GM21786 (cell line): ENCODE results near the gene APBB2.

Source experiments
- ATAC-seq: cut with Tn5 transposase; IDR thresholded peaks from one replicate; pipeline ENCODE4 v1.9.1; 2021; ENCODE audit not compliant: unreplicated experiment

The APBB2 gene

DNA sequence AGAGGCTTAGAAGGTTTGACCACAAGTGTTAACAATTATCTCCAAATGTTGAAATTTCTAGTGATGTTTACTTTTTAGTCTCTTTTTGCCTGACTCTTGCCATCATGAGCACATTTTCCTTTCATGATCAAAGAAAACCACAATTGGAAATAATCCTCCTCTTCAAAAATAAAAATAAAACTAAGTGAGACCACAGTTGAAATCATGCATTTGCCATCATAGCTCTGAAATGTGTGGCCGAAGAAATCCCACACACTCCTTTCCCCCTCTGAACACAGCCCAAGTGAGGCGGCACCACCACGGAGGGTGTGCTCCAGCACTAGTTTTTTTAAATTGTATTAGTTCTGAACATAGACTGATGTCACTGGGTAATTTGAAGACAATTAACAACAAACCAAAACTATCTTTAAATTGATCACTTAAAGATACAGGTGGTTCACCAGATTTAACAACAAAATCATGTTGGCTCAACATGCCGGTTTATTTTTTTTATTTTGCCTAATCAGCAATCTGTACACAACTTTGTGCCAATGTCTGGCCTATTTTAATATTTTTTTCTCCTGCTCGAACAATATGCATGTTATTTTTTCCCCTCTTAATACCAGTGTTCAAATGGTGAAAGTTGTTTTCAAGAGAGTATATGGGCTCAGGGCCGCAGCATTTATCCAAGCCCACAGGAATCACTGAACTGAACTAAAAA, 17.6 kb downstream of the APBB2 start:
- no peak for ATAC-seq

DNA sequence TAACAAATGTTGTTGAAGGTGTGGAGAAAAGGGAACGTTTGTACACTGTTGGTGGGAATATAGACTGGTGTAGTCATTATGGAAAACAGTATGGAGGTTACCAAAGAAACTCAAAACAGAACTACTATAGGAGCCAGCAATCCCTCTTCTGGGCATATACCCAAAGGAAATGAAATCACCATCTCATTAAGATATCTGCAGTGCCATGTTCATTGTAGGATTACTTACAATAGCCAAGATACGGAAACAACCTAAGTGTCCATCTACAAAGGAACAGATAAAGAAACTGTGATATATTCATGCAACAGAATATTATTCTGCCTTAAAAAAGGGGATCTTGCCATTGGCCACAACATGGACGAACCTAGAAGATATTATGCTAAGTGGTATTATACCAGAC, 22.2 kb downstream of the APBB2 start:
- no peak for ATAC-seq

DNA sequence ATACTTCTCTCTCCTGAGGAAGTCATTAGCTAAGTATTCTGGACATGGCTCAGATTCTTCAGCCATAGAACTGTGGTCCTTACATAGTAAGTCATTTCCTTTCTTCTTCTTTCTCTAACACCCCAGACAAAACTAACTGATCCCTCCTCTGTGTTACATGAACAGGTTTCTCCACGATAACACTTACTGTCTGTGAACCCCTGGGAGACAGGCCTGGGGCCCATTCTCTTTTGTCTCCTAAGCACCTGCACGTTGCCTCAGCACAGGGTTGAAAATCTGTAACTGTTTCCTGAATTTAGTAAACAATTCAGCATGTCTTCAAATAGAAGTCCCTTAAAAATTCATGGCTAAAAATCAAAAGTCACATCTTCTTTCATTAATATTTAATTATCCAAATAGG, 24.7 kb downstream of the APBB2 start:
- ATAC-seq: no peak

DNA sequence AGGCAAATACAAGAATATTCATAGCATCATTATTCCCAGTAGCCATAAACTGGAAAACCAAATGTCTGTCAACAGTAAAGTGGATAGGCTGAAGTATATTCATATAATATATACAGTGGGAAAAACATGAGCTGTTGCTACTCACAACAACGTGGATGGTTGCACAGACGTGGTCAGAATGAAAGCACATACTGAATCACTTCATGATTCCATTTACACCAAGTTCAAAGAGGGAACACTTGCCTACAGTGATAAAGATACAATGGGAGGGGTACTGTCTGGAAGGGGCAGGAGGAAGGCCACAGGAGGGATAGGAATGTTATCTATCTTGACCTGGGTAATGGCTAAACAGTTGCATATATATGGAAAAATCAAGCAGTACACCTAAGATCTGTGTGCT, 25.3 kb downstream of the APBB2 start:
- no peak for ATAC-seq

DNA sequence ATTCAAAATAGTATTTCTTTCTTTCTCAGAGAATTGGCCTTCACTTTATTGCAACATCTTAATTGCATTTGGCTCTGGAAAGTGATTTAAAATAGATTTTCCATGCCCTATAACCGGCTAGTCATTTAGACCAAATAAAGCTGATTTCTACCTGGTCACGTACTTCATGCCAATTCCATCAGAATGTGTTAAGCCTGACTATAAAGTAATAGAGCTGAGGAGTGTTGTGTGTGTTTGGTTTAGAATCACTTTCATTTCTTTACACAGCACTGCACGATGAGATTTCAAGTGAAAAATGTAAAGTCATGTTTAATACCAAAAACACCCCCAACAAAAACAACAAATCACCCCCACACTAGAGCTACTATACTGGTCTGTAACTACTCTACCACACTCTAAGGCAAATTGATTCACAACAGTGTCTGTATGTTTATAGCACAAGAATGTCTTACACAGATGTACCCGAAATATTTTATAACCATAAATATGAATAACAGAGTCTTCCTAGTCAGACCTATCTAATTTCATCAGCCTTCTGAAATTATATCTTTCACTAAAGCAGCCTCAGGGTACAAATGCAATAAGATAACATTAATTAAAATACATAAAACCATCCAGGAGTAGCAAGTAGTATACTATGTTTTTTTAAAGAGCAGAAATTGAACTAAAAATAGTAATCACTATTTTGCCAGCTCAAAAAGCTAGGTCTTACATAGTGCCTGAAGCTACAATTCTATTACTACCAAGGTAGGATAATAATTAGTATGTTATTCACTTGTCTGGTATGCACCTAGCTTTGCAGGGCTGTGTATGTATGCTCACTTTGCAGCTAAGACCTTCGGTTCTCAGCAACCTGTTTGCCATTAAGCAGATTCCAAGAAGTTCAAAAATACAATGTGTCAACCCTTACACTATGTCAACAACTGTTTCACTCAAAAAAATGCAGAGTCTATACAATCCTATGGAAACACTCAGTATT, 28.4 kb downstream of the APBB2 start:
- no peak for ATAC-seq

DNA sequence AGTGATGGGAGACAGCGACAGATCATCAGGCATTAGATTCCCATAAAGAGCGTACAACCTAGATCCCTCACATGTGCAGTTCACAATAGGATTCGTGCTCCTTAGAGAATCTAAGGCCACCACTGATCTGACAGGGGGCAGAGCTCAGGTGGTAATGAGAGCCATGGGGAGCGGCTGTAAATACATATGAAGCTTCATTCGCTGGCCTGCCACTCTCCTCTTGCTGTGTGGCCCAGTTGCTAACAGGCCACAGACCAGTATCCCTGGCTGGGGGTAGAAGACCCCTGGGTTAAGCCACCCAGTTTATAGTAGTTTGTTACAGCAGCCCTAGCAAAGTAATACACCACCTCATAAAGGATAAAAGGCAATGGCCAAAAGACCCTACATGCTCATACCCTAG, 30.3 kb downstream of the APBB2 start:
- no peak for ATAC-seq

DNA sequence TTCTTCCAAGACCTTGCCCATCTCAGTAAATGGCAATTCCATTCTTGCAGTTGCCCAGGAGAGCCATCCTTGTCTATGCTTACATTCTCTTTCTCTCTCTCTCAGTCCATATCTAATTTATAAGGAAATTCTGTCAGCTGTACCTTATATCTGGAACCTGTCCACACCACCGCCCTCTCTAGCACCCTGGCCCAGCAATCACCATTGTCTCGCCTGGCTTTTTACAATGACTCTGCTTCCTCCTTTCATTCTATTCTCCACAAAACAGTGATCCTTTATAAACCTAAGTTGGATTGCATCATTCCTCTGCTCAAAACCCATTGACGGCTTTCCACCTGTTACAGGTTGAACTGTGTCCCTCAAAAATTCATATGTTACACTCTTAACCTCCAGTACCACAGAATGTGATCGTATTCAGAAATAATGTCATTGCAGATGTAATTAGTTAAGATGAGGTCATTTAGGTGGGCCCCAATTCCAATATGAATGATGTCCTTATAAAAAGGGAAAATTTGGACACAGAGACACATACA, 31.3 kb downstream of the APBB2 start:
- ATAC-seq: no peak

DNA sequence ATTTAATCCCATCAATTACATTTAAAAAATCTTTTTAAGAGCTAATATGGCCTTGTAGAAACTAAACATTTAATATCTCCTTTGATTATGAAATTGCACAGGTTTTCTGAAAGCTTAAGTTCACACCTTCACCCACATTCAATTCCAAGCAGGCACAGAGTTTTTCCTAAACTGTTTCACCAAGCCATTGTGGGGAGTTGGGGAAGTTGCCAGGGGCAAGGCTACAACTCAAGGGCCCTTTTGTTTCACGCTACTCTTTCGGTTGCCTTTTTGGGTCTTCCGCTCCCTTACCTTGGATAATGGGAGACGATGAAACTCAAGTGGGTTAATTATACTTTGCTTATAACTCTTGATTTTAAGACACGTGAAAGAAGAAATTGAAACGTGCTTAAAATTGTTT, 33.3 kb downstream of the APBB2 start:
- ATAC-seq: no peak

DNA sequence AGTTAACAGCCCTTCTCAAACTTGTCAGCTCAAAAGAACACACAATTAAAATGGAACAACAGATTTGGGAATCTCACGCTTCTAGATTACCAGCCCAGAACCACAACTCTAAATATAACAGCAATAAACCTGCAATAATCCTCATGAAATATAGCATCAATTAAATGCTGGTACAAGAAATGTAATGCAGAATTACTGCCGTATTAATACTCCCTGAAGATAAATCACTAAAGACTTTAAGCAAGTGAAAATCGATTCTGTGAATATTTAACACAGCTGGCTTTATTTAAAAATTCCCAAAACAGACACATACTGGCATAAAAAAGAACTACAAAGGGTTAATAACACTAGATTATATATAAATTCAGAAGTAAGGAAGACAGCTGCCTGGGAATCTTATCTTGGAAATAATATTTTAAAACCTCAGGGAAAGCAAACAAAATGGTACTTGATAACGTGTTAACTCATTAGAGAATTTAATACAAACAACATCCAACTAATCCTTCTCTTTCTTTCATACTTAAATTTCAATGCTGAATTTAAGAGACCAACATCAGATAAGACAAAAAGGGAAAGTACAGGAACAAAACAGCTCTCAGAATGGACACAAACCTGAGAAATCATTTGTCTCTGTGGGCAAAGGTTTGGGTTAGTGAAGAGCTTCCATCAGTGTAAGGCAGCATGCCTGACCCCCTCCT, 34.7 kb downstream of the APBB2 start:
- no peak for ATAC-seq

DNA sequence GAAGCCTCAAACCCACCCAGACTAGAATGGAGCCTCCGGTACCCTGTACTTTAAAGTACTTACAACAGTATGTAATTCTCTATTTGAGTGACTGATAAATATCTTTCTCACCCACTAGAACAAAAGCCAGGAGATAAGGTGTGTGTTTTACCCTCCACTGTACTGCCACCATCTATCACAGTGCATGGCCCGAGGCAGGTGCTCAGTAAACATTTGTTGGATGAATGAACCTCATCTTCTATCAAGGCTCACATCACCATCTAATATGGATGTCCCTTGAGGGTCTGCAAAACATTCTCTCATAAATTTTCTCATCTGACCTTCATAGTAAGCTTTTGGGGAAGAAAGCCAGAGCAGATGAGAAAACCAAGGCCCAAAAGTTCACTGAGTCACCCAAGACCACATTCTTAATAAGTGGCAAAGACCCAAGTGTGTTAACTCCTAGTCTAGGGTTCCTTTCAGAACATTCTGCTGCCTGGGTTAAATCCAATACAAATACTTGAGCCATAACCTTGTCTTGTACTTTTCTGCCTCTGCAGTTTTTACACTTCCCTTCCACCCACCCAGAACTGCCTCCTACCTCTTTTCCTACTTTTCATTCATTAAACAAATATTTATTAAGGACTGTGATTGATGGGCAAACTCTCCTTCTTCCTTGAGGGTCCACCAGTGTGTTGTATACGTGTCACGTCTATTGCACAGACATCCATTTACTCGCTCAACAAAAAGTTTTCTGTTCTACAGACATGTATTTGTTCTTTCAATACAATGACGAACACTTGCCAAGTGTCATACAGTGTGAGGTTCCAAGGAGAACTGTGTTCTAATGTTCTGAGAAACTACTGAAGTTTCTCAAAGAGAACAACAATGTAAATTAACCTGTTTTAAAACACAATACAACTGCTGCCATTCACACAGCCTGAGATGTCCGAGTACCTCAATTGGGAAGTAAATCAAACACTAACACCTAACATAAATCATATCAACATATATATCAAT, 35.7 kb downstream of the APBB2 start:
- no peak for ATAC-seq

DNA sequence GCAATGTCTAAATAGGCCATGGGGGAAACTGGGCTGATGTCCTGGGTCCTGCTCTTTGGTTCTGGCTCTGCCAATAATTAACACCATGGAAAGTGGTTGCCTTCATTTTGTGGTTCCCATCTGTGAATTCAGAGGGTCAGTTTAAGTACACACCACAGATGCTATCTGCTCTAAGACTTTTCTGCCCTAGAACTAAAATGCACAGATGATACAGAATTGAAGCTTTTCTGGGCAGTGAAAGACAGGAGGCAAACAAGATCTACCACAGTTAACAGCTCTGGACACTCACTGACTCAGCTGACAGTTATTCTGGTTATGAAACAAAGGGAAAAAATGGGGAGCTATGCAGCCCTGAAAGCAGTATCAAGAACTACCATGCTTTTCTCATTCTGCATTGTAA, 37.3 kb downstream of the APBB2 start:
- ATAC-seq: peak; percentile 61

DNA sequence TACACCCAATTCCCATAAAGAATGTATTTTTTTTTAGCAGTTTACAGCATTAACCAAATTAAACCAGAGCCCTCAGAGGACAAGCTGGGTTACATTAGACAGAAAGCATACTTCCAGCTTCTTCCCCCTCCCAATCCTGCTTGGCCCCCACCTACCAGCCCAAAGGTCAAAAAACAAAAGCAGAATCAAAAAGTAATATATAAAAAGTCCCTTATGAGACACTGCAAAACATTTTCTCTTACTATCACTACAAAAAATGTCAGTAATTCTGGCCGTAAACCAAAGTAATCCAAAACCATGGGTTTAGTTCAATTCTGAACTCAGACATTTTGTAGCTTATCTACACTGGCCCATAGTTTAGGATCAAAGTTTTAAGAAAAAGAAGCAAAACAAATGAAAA, 38.0 kb downstream of the APBB2 start:
- no peak for ATAC-seq

DNA sequence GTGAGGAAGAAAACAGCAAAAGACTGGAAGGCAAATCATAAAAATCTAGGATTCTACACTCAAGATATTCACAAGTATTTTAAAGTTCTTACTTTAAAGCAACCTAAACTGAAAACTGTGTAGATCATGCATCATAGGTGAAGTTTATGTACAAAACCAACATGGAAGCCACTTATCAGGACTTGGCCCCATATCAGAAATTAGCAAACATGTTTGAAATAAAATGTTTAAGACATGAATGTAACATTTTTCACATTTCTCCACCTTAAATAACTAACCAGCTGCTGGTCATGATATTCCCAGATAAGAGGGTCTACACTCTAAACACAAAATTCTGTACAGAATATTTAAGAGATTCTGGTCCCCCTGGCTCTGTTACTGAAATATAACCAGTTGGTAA, 38.5 kb downstream of the APBB2 start:
- ATAC-seq: no peak

DNA sequence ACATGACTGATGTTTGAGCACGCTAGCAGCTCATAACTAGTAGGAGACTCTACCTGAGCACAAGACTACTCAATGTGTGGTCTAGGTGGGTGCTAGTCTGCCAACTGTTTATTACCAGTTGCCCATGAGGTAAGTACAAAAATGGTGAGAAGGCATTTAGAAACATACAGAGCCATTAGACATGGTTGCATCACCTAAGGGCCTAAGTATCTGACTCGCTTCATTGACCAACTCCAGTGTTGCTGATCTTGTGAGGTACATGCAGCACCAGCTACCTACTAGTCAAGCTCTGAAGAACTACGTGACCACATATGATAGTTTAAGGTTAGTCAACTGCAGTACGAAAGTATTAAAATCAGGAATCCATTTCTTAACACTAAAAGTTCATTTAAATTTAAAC, 39.9 kb downstream of the APBB2 start:
- no peak for ATAC-seq

DNA sequence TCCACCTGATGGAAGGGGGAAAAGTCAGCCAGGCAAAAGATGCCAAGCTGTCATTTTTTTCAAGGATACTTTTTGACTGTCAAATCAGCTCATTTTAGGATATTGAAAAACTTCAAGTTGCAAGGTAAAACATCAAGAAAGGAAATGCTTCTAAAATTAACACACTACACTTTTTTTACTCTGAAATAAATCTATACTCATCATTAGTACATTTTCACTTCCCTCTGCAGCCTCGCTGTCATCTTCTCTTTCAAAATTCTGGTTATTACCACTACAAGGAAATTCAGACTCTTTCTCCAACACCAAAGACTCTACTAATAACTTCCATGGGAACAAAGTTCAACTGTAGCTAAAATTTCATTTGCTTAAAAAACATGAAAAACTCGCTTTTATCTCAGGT, 41.6 kb downstream of the APBB2 start:
- ATAC-seq: no peak

DNA sequence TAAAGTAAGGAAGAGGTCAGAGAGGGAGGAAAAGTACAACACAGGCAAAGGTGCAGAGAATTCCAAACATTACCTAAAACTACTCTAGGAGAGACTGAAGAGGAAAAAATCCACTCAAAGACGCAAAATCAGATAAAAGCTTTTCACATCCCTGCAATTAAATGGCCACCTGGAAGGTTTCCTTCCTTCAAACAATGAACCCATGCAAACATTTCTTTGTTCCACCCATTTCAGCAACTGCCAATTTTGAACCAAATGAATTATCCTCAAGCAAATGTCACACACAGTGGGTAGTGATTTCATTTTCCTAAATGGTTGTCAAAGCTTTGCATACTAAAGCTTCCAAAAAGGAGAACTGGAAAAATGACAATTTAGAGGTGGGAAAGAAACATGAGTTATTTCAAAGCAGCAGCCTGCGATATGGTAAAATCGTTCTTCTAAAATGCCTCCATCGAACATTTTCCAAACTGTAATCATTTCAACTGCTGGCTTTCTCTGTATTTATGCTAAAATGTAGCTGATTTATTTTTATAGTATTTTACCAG, 45.0 kb downstream of the APBB2 start:
- no peak for ATAC-seq

DNA sequence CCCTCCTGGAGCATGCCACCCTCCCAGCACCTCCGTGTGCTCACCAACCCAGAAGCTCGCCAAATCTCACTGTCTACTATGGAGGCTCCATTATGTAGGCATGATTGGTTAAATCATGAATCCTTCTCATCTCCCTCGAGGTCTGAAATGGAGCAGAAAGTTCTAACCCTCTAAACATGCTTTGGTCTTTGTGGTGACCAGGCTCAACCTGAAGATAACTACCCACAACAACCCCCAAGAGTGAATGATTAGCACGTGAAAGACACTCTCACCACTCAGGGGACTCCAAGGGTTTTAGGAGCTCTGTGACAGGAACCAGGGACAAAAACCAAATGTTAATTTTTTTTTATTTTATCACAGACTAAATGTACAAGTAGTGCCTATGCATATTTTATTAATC, 47.2 kb downstream of the APBB2 start:
- no peak for ATAC-seq

DNA sequence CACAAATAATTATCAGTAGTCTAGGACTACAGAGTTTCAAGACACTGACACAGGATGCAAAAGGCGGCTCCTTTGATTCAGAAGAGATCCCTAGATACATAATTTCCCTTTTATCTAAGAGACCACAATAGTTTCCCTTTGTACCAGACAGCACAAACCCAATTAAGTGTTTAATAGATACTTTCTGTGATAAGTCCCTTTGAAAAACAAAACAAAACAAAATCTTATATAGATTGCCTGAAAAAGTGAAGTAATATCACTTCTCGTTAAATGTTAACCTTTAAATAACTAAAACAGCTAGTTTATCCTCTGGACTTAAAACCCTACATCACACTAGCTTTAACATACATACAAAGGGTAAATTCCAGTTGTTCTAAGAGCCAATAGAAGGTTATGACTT, 49.9 kb downstream of the APBB2 start:
- no peak for ATAC-seq

DNA sequence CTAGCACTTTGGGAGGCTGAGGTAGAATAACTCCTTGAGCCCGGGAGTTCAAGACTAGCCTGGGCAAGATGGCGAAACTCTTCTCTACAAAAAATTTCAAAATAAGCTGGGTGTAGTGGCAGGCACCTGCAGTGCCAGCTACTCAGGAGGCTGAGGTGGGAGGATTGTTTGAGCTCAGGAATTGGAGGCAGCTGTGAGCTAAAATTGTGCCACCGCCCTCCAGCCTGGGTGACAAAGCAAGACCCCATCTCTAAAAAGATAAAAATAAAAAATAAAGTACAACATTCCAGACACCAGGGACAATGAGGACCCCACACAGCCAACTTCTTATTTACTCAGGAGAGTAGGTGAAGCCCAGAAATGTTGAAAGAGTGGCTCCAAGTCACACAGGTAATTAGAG, 53.0 kb downstream of the APBB2 start:
- no peak for ATAC-seq

DNA sequence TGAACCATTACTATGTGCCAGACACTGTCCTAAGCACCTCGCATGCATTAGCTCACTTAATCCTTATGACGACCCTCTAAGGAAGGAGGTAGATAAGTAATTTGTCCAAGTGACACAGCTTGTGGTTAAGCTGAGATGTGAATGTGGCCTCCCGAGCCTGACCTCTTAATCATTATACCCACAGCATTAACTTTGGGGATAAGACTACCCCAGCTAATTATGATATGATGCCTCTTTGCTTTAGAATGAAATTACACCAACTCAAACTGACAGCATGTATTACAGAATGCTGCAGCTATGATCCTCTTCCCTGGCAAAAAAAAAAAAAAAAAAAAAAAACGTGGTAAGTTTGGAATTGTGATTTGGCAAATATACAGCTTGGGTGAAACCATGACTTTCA, 53.5 kb downstream of the APBB2 start:
- ATAC-seq: no peak
